Raji (cell line): ENCODE data around the gene RAB8B.

Experiments
- POLR2A ChIP-seq: IDR thresholded peaks from 2 replicates; pipeline ENCODE4 v1.6.1; 2011; ENCODE audit warnings: low read depth, low read length, control low read depth; ENCODE audit not compliant: insufficient read depth

The RAB8B gene

GRCh38 chr15:63172376-63172775, 17.0 kb upstream of the RAB8B start:
- no peak for TF ChIP-seq POLR2A

DNA sequence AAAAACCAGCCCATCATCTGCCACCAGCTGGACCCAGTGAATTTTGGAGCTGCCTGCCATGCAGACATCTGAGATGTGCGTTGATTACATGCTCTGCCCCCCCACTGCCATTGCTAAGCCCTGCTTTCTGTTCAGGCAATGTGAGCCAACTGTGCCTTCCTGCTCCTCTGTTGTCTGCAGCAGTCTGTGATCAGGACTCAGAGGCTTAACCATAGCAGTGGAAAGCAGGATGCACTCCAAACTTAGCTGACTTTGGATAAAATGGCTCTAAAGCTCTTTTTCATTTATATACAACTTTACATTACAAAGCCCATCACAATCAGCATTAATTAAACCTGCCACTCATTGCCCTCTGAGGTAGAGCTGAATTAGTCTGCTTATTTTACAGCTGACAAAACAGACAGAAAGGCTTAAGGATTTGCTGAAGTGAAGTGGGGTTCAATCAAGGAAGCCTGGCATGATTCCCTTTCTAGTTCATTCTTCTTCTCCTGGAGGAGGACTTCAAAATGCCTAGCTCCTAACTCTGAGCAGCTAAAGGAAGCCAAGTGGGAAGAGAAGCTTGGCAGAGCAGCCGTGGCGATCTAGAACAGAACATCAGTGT, 16.5 kb upstream of the RAB8B start:
- TF ChIP-seq POLR2A, result no peak

GRCh38 chr15:63176302-63176701, 13.1 kb upstream of the RAB8B start:
- TF ChIP-seq POLR2A, result no peak

GRCh38 chr15:63178034-63178433, 11.4 kb upstream of the RAB8B start:
- TF ChIP-seq POLR2A, result no peak

- TF ChIP-seq POLR2A, result no peak
These were observed 8.7 kb upstream of the RAB8B start for GRCh38 chr15:63180746-63181145.

DNA sequence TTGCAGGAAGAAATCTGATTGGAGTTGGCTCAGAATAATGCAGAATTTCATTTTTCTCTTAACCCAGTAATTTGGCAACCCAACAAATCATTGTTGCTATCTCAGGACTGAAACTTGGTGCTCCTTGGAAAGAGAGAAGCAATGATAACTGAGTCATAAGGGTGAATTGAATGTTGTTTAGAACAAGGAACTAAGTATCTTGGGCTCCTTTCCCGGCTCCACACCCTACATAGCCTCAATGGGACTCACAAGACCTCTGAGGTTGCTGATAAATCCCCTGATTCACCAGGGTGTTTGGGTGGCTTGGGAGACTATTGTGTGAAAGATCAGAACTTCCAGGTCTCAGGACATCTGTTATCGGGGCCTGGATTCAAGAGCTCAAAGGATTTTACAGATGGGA, 7.8 kb upstream of the RAB8B start:
- no peak for TF ChIP-seq POLR2A

GRCh38 chr15:63185206-63185605, 4.2 kb upstream of the RAB8B start:
- TF ChIP-seq POLR2A, result no peak

GRCh38 chr15:63186065-63186464, 3.3 kb upstream of the RAB8B start:
- TF ChIP-seq POLR2A, result no peak

DNA sequence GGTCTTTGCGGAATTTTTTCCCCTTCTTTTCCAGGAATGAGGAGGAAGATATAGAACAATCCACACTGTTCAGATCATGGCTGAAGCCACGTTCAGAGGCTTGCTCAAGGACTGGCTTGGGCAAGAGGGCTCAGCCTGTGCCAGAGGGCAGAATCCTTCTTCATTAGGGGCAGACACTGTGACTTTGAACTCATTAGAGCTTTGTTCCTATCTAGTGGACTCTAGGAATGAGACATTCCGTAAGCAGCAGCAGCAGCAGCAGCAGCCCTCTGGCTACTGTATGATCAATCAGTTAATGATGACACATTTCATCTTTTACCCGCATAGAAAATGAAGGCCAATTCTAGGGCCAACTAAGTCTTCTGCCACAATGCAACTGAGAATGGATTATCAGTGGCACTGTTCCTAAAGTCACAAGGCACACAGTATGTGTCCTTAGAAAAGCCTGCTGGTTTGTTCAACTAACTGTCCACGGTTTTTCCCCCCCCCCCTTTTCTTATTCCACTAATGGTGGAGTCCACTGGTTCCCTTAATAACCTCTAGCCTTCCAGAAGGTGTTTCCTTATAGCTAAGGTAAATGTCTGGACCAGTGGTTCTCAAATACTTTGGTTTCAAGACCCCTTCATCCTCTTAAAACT, 1.7 kb upstream of the RAB8B start:
- TF ChIP-seq POLR2A, result no peak

DNA sequence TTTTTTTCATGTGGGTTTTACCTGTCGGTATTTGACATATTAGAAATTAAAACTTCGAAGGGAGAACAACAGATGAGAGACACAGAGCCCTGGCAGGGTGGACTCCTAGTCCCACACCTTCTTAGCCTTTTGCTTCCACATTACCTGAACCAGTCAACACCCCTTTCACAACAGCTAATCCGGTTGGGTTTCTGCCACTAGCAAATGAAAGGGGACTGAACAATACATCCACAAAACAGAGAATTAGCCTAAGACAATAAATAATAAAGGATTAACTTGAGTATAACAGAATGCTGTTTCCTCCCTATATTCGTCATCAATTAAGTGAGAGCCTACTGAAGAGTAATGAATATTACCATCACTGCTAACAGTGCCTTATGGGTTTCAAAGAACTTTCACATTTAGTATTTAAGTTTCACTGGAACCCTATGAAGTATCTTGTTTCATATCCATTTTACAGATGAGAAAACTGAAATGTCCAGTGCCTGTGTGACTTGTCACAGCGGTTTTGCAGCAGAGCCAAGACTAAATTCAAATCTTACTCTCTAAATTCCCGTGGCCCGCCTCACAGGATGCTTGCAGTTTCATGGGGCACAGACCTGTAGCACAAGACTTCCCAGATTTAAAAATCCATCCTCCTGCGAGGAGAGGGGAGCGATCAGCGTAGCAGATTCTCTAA, 1.0 kb upstream of the RAB8B start:
- no peak for TF ChIP-seq POLR2A

GRCh38 chr15:63189941-63190768, 749 bp downstream of the RAB8B start:
- TF ChIP-seq POLR2A, result no peak

DNA sequence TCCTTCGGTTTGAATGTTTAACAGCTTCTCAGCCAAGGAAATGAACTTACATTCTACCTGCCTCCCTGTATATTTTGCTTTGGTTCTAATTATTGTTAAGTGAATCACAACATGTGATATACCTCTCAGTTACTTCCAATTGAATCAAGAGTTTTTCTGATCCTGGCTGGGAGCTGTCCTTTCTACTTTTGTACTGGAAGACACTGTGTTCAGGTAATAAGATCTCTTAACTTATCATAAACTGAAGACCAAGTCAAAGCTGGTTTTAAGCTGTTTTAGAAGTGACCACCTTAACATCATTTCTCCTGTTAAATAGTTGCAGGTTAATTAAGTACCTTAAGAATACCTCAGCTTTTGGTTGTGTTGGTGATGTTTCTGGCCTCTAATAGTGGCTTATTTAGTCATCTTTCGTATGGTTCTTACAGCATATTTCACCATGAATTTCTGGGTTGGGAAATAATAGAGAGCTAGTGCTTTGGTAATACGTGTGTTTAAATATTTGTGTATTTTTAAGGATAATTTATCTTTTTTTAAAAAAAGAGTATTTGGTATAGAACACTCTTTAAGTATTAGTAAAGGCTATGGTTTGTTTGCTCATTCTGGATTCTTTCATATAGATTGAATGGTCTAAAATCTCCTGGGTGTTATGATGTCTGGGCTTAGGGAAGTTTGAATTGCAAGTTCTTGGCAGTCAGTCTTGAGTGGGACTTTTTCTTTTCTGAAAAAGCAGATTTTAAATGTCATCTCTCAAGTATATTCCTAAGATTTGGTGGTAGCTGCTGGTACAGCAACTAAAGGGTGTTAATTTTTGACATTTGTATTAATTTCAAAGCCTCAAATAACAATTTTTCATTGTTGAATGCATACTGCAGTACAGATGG, 1.6 kb downstream of the RAB8B start:
- TF ChIP-seq POLR2A, result no peak

DNA sequence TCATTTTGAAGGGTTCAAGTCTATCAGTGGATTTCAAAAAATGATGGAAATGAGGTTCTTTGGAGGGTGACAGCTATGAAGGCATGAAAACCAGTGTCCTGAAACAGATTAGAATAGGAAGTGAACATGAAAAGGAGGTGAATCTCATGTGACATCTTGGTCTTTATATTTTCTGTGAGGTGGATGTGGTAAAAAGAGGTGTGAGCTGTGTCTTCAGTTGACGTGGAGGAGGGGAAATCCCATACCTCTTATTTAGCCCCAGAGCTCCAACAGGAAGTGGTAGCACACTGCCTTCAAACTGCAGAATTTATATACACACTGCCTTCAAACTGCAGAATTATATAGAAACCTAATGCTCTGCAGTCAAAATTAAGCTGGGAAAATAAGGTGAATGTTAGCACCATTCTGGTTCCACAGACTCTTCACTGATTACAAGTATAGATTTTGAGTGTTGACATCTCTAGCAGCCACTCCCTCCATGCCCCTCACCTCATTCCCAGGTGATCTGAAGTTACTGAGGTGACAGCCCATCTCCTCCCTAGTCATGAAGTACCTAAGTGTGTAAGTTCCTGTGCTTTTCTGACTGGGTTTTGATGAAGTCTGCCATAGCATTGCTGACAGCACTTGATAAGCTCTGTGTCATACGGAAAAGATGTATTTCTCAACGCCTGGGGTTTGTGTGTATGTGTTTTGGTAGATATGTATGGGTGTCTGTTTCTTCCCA, 2.7 kb downstream of the RAB8B start:
- TF ChIP-seq POLR2A, result no peak

GRCh38 chr15:63192619-63193206, 3.3 kb downstream of the RAB8B start:
- TF ChIP-seq POLR2A, result no peak
